Lower lobe of right lung (tissue), 2 donors: ENCODE data around the gene SOS1. TPM values are rescaled to one million over a fixed set of nuclear protein-coding genes. Genes with fewer than 3 reads are reported as not detected.

ENCODE experiments used
- ATAC-seq, 2 donors: fragments of 200-7000 bp; cut with Tn5 transposase; one replicate each; pipeline ENCODE4 v1.9.1; 2020 to 2022; ENCODE audit warnings: mild to moderate bottlenecking in 2 of 2, moderate library complexity in 2 of 2
- DNase-seq: peaks from one replicate; pipeline ENCODE4 v3.0.0-alpha.2; 2020
- H3K27ac ChIP-seq: fragments of 200-600 bp; one replicate; pipeline ENCODE4 v1.8.0; 2022
- H3K27me3 ChIP-seq: fragments of 200-600 bp; one replicate; pipeline ENCODE4 v1.8.0; 2022; ENCODE audit warnings: low read depth
- H3K36me3 ChIP-seq: fragments of 200-600 bp; one replicate; pipeline ENCODE4 v1.8.0; 2022; ENCODE audit warnings: mild to moderate bottlenecking
- H3K4me1 ChIP-seq: fragments of 200-600 bp; one replicate; pipeline ENCODE4 v1.8.0; 2022
- H3K4me3 ChIP-seq: fragments of 200-600 bp; one replicate; pipeline ENCODE4 v1.8.0; 2022; ENCODE audit warnings: mild to moderate bottlenecking
- H3K9me3 ChIP-seq: fragments of 200-600 bp; one replicate; pipeline ENCODE4 v1.8.0; 2022
- intact Hi-C: fragments of 100-400 bp; cut with DNase I; formaldehyde crosslinking; loops from one replicate; pipeline ENCODE4 v1.11.0; 2022
- total RNA-seq: library from RNA; stranded (reverse); fragmentation: NEBNext Ultra II Directional; extraction: Animal tissue kit (Norgen Biotek cat#: 25700); gene quantifications from one replicate; pipeline ENCODE4 v1.2.1, GENCODE V29; 2021
- TF ChIP-seq, protein P1 (sequence below): fragments of 200-600 bp; IDR thresholded peaks from one replicate; pipeline ENCODE4 v1.8.0; 2022; ENCODE audit warnings: antibody characterized with exemption, mild to moderate bottlenecking
- donor health status: DM: no; HTN: yes; CAD: no; lungs with severe emphysema.

Gene SOS1
- total RNA-seq, 1 donor from 2014 or later, result 43.6 TPM

DNA sequence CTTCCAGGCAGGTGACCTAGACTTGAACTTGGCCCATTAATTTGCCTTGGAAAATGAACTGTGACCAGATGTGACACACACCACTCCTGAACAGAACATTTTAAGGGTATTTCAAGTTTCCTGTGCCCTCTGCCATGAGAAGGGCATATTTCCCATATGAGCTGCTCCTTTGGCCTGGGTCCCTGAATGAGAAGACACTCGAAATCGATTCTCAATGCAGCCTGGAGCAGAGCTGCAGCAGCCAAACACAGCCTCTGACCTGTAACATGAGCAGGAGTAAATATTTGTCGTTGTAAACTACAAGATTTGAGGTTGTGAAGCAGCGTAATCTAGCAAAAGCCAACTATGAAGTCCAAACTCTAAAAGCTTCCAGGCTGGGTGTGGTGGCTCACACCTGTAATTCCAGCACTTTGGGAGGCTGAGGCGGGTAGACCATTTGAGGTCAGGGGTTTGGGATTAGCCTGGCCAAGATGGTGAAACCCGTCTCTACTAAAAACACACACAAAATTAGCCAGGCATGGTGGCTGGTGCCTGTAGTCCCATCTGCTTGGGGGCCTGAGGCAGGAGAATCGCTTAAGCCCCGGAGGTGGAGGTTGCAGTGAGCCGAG is 30.1 kb upstream of the SOS1 start:
- no peak overlapping the region for H3K4me3 ChIP-seq
- H3K9me3 ChIP-seq, result no peaks in the 10 kb centered on the region
- intact Hi-C loops, result no loop called here
- ATAC-seq (no peak), DNase-seq (no peak)
- no peak overlapping the region for H3K27ac ChIP-seq
- H3K4me1 ChIP-seq, result no peaks in the 10 kb centered on the region
- TF ChIP-seq, protein P1, sequence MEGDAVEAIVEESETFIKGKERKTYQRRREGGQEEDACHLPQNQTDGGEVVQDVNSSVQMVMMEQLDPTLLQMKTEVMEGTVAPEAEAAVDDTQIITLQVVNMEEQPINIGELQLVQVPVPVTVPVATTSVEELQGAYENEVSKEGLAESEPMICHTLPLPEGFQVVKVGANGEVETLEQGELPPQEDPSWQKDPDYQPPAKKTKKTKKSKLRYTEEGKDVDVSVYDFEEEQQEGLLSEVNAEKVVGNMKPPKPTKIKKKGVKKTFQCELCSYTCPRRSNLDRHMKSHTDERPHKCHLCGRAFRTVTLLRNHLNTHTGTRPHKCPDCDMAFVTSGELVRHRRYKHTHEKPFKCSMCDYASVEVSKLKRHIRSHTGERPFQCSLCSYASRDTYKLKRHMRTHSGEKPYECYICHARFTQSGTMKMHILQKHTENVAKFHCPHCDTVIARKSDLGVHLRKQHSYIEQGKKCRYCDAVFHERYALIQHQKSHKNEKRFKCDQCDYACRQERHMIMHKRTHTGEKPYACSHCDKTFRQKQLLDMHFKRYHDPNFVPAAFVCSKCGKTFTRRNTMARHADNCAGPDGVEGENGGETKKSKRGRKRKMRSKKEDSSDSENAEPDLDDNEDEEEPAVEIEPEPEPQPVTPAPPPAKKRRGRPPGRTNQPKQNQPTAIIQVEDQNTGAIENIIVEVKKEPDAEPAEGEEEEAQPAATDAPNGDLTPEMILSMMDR, result no peak
- no peaks in the 10 kb centered on the region for H3K27me3 ChIP-seq
- no peaks in the 10 kb centered on the region for H3K36me3 ChIP-seq

DNA sequence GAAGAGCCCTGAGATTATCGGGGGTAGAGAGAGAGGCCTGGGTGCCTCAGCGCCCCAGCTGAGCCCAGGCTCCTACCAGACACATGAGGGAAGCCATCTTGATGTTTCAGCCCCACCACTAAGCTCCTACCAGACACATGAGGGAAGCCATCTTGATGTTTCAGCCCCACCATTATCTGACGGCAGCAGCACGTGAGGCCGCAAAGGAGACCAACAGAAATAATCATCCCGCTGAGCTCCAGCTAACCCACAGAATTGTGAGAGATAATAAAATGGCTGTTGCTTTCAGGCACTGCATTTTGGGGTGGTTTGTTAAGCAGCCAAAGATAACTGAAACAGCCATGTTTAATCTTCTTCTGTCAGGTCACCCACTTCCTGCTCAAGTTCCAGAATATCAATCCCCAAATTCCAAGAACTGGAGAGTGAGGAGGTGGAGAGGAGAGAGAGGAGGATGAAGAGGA is 29.3 kb upstream of the SOS1 start:
- Histone ChIP-seq H3K36me3 (no peaks in the 10 kb centered on the region), H3K9me3 (no peaks in the 10 kb centered on the region), H3K27ac (no peak overlapping the region), H3K4me3 (no peak overlapping the region), H3K4me1 (no peaks in the 10 kb centered on the region), H3K27me3 (no peaks in the 10 kb centered on the region)
- ATAC-seq (no peak), DNase-seq (no peak)
- TF ChIP-seq, protein P1, result no peak
- intact Hi-C loops, result no loop called here

DNA sequence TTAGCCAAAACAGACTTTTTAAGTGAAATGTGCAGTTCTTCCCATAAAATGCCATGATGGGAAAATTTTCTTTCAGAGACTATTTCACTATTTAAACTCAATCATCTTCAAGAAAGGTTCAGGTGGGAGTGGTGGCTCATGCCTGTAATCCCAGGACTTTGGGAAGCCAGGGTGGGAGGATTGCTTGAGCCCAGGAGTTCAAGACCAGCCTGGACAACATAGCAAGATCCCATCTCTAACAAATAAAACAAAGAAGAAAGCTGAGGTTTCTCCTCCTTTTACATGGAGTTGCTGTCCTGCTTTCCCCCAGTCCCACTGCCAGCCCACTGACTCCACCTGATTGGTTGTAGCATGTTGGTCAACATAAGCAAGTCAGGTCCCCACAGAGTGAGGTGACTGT is 25.8 kb upstream of the SOS1 start:
- ATAC-seq (no peak), DNase-seq (no peak)
- H3K27ac ChIP-seq, result no peak overlapping the region
- intact Hi-C loops, result no loop called here
- TF ChIP-seq, protein P1, result no peak
- H3K4me1 ChIP-seq, result no peaks in the 10 kb centered on the region
- no peaks in the 10 kb centered on the region for H3K36me3 ChIP-seq
- H3K27me3 ChIP-seq, result no peaks in the 10 kb centered on the region
- no peaks in the 10 kb centered on the region for H3K9me3 ChIP-seq
- no peak overlapping the region for H3K4me3 ChIP-seq

DNA sequence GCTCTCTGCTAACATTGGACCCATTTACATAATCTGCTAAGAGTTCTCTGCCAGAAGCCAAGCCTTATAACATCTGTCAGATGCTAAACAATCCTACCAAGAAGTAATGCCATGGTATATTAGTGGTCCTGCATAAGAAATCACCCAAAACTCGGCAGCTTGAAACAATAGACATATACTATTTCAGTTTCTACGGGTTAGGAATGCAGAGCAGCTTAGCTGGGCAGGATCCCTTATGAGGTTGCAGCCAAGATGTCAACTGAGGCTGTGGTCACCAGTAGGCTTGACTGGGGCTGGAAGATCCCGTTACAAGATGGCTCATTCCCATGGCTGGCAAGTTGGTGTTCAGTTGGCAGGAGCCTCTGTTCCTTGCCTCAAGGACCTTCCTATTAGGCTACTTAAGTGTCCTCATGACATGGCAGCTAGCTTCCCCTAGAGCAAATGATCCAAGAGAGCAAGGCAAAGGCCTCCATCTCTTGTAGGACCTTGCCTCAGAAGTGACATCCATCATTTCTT is 25.1 kb upstream of the SOS1 start:
- intact Hi-C loops, result no loop called here
- Histone ChIP-seq H3K9me3 (no peaks in the 10 kb centered on the region), H3K27ac (no peak overlapping the region), H3K4me1 (peaks cover 5% of the 10 kb centered on the region), H3K36me3 (no peaks in the 10 kb centered on the region), H3K4me3 (no peak overlapping the region), H3K27me3 (no peaks in the 10 kb centered on the region)
- TF ChIP-seq, protein P1, result no peak
- no peak for DNase-seq
- no peak for ATAC-seq

DNA sequence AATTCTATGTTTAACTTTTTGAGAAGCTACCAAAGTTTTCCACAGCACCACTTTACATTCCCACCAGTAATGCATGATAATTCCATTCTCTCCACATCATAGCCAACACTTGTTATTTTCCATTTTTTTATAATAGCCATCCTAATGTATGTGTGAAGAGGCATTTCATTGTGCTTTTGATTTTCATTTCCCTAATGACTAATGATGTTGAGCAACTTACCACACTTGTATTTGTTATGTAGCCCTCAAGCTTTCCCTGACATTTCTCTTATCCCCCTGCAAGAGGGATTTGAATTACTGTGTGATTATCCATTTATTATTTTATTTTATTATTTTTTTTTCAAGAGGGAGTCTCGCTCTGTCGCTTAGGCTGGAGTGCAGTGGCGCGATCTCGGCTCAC is 23.6 kb upstream of the SOS1 start:
- Histone ChIP-seq H3K27ac (no peak overlapping the region), H3K27me3 (no peaks in the 10 kb centered on the region), H3K4me3 (no peak overlapping the region), H3K36me3 (no peaks in the 10 kb centered on the region), H3K9me3 (no peaks in the 10 kb centered on the region), H3K4me1 (peaks cover 8% of the 10 kb centered on the region)
- TF ChIP-seq, protein P1, result no peak
- intact Hi-C loops, result no loop called here
- no peak for DNase-seq
- ATAC-seq, result no peak
